ENCODE results near the gene RBM38. TPM values are rescaled to one million over a fixed set of nuclear protein-coding genes. Genes with fewer than 3 reads are reported as not detected.

The RBM38 gene
- total RNA-seq, 4 donors from 2014 or later, result 11.0 to 16.0 (median 12.0) TPM

- H3K4me3 ChIP-seq (replicated peaks in 1 of 3), result no peak overlapping the region
- H3K36me3 ChIP-seq, result peaks cover 0 to 4% of the 10 kb centered on the region in 2 donors
- H3K9me3 ChIP-seq, result no peaks in the 10 kb centered on the region
- H3K27ac ChIP-seq, result no peak overlapping the region
- no peaks in the 10 kb centered on the region for H3K27me3 ChIP-seq
- no peak for TF ChIP-seq POLR2A (IDR thresholded peaks at IDR 0.05)
- TF ChIP-seq CTCF (IDR thresholded peaks at IDR 0.05), result no peak
- 88 to 95% methylated on average over 11 to 16 of the region's 16 CpGs for WGBS, 2 donors
- intact Hi-C loops (cut with DNase I), result no loop called here
- peaks cover 5 to 10% of the 10 kb centered on the region in 2 donors for H3K4me1 ChIP-seq
- no peak for DNase-seq
These were observed 5.2 kb downstream of the RBM38 start for GRCh38 chr20:57396212-57396983.

- no peak for DNase-seq
- no peak overlapping the region for H3K27ac ChIP-seq
These were observed 5.9 kb downstream of the RBM38 start for GRCh38 chr20:57396984-57397692.

GRCh38 chr20:57397693-57398108 is 6.5 kb downstream of the RBM38 start:
- no peak for TF ChIP-seq CTCF (IDR thresholded peaks at IDR 0.05)
- TF ChIP-seq POLR2A (IDR thresholded peaks at IDR 0.05), result no peak
- no peak overlapping the region for H3K4me3 ChIP-seq (replicated peaks in 1 of 3)

More at GRCh38 chr20:57396984-57397692, 5.9 kb downstream of the RBM38 start:
- H3K36me3 ChIP-seq, result peaks cover 0 to 4% of the 10 kb centered on the region in 2 donors
- TF ChIP-seq CTCF (IDR thresholded peaks at IDR 0.05), result no peak
- no peak for TF ChIP-seq POLR2A (IDR thresholded peaks at IDR 0.05)
- H3K4me3 ChIP-seq (replicated peaks in 1 of 3), result no peak overlapping the region
- no peaks in the 10 kb centered on the region for H3K27me3 ChIP-seq
- intact Hi-C loops (cut with DNase I), result no loop called here
- H3K4me1 ChIP-seq, result peaks cover 3 to 9% of the 10 kb centered on the region in 2 donors
- 80 to 86% methylated on average over 11 to 13 of the region's 16 CpGs for WGBS, 2 donors
- no peaks in the 10 kb centered on the region for H3K9me3 ChIP-seq

GRCh38 chr20:57398231-57398821 is 7.1 kb downstream of the RBM38 start:
- WGBS, 2 donors, result 75 to 79% methylated on average over 7 to 19 of the region's 27 CpGs
- intact Hi-C loops (cut with DNase I), result no loop called here
- peak; percentile 20 to 44 for DNase-seq
- no peak overlapping the region for H3K27ac ChIP-seq
- peaks cover 0 to 4% of the 10 kb centered on the region in 2 donors for H3K36me3 ChIP-seq
- no peaks in the 10 kb centered on the region for H3K9me3 ChIP-seq
- TF ChIP-seq POLR2A (IDR thresholded peaks at IDR 0.05) (no peak), CTCF (IDR thresholded peaks at IDR 0.05) (no peak)
- no peaks in the 10 kb centered on the region for H3K27me3 ChIP-seq
- no peaks in the 10 kb centered on the region for H3K4me1 ChIP-seq
- H3K4me3 ChIP-seq (replicated peaks in 1 of 3), result no peak overlapping the region

More at GRCh38 chr20:57397693-57398108, 6.5 kb downstream of the RBM38 start:
- Histone ChIP-seq H3K27ac (no peak overlapping the region), H3K4me1 (peaks cover 0 to 4% of the 10 kb centered on the region in 2 donors), H3K36me3 (peaks cover 0 to 4% of the 10 kb centered on the region in 2 donors), H3K9me3 (no peaks in the 10 kb centered on the region), H3K27me3 (no peaks in the 10 kb centered on the region)
- WGBS, 2 donors, result 77 to 84% methylated on average over 13 of the region's 13 CpGs
- DNase-seq, result no peak
- intact Hi-C loops (cut with DNase I), result no loop called here

Measured in thyroid gland (tissue), 4 donors.